ENCODE measurements around the gene CCDC122. TPM values are rescaled to one million over a fixed set of nuclear protein-coding genes. Genes with fewer than 3 reads are reported as not detected.

Gene CCDC122
- total RNA-seq, 1 experiment from 2014 or later: 5.8 TPM

DNA sequence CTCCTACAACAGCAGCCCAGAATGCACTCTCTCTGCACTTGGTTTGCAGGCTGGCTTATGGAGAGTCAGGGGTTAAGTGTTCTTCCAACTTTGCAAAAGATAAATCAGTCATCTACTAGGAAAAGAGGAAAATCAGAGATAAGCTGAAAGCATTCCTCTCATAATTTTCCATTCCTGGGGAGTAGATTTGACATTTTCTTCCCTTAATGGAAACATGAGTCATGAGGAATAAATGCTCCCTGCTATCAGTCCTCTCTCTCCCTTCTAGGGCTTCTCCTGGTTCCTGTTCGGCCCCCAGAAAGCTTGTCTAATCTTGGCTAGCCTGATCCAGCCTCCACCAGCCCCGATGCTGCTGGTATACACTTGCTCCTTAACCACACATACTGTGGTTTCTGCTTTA, 64.3 kb downstream of the CCDC122 start:
- peak overlapping the region; percentile 44; the same call in 1 of the 2 replicates for H3K27ac ChIP-seq (ENCODE audit: low read depth, low read length)
- H3K4me3 ChIP-seq (replicated peaks in 1 of 2; ENCODE audit: low read depth in 1 of 2, low read length in 2 of 2): no peak overlapping the region
- no TSS peak for BruUV-seq (replicated peaks)
- H3K9me2 ChIP-seq (ENCODE audit: insufficient read depth): no peaks in the 10 kb centered on the region
- ChIA-PET CTCF (interaction anchor here (2.1 kb wide), 1 partner anchor 10 kb away, joined by 14 read pairs; no protein-coding TSS in a partner anchor), RAD21 (ENCODE audit: low non-redundant PET in 1 of 2, low total read pairs in 2 of 2, uncharacterized antibody in 2 of 2, unreplicated experiment in 2 of 2) (no interaction called here), POLR2A (no interaction called here)
- H2AFZ ChIP-seq (ENCODE audit: low read depth, low read length, poor library complexity, severe bottlenecking): peak overlapping the region; percentile 57
- H3K4me2 ChIP-seq (ENCODE audit: low read length): peak overlapping the region; percentile 53
- DNase-seq (ENCODE audit: low read depth, low spot score) (no peak), ATAC-seq (peak; percentile 91)
- H3K36me3 ChIP-seq (ENCODE audit: control insufficient read depth in 1 of 2, insufficient read depth in 2 of 2, low read length in 2 of 2): no peaks in the 10 kb centered on the region
- TF ChIP-seq JUND (IDR thresholded peaks at IDR 0.05): peak; percentile 48
- TF ChIP-seq TCF7L2 (IDR thresholded peaks at IDR 0.05; ENCODE audit: borderline replicate concordance, extremely low read depth, insufficient read depth, insufficient read length): peak; percentile 45
- TF ChIP-seq, protein P1, sequence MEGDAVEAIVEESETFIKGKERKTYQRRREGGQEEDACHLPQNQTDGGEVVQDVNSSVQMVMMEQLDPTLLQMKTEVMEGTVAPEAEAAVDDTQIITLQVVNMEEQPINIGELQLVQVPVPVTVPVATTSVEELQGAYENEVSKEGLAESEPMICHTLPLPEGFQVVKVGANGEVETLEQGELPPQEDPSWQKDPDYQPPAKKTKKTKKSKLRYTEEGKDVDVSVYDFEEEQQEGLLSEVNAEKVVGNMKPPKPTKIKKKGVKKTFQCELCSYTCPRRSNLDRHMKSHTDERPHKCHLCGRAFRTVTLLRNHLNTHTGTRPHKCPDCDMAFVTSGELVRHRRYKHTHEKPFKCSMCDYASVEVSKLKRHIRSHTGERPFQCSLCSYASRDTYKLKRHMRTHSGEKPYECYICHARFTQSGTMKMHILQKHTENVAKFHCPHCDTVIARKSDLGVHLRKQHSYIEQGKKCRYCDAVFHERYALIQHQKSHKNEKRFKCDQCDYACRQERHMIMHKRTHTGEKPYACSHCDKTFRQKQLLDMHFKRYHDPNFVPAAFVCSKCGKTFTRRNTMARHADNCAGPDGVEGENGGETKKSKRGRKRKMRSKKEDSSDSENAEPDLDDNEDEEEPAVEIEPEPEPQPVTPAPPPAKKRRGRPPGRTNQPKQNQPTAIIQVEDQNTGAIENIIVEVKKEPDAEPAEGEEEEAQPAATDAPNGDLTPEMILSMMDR (IDR thresholded peaks at IDR 0.05 in 2 of 3, conservative IDR thresholded peaks at IDR 0.05 in 1 of 3; ENCODE audit: borderline replicate concordance in 1 of 3, insufficient read depth in 1 of 3, low read depth in 2 of 3, low read length in 2 of 3): no peak
- TF ChIP-seq FOSL1 (IDR thresholded peaks at IDR 0.05; ENCODE audit: low read depth): peak; percentile 35; the same call in 1 of the 2 replicates
- TF ChIP-seq SP1 (IDR thresholded peaks at IDR 0.05; ENCODE audit: low read depth): peak; percentile 31; the same call in 1 of the 2 replicates
- TF ChIP-seq ZNF274 (IDR thresholded peaks at IDR 0.05; ENCODE audit: low read depth, low read length): no peak
- TF ChIP-seq RAD21 (IDR thresholded peaks at IDR 0.05; ENCODE audit: low read depth): no peak
- TF ChIP-seq, protein P2, sequence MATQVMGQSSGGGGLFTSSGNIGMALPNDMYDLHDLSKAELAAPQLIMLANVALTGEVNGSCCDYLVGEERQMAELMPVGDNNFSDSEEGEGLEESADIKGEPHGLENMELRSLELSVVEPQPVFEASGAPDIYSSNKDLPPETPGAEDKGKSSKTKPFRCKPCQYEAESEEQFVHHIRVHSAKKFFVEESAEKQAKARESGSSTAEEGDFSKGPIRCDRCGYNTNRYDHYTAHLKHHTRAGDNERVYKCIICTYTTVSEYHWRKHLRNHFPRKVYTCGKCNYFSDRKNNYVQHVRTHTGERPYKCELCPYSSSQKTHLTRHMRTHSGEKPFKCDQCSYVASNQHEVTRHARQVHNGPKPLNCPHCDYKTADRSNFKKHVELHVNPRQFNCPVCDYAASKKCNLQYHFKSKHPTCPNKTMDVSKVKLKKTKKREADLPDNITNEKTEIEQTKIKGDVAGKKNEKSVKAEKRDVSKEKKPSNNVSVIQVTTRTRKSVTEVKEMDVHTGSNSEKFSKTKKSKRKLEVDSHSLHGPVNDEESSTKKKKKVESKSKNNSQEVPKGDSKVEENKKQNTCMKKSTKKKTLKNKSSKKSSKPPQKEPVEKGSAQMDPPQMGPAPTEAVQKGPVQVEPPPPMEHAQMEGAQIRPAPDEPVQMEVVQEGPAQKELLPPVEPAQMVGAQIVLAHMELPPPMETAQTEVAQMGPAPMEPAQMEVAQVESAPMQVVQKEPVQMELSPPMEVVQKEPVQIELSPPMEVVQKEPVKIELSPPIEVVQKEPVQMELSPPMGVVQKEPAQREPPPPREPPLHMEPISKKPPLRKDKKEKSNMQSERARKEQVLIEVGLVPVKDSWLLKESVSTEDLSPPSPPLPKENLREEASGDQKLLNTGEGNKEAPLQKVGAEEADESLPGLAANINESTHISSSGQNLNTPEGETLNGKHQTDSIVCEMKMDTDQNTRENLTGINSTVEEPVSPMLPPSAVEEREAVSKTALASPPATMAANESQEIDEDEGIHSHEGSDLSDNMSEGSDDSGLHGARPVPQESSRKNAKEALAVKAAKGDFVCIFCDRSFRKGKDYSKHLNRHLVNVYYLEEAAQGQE (IDR thresholded peaks at IDR 0.05; ENCODE audit: low read depth): no peak
- TF ChIP-seq CBX3 (IDR thresholded peaks at IDR 0.05; ENCODE audit: low read depth): no peak
- intact Hi-C loops (cut with micrococcal nuclease): no loop called here
- H3K79me2 ChIP-seq (ENCODE audit: insufficient read depth, low read length): no peaks in the 10 kb centered on the region
- H3K9ac ChIP-seq (ENCODE audit: low read length): no peak overlapping the region
- no peaks in the 10 kb centered on the region for H3K9me3 ChIP-seq (ENCODE audit: control insufficient read depth in 1 of 2, insufficient read depth in 1 of 2, low read depth in 1 of 2, low read length in 2 of 2)
- peaks cover 11 to 21% of the 10 kb centered on the region in 2 experiments for H3K4me1 ChIP-seq (ENCODE audit: control insufficient read depth in 1 of 2, insufficient read depth in 2 of 2, low read length in 2 of 2)
- H3K27me3 ChIP-seq (ENCODE audit: insufficient read depth, low read length): no peaks in the 10 kb centered on the region
- H4K20me1 ChIP-seq (ENCODE audit: insufficient read depth): no peaks in the 10 kb centered on the region

All from HCT116 (cell line).